ENCODE data around the gene AHCTF1.
"Not testable (repeated sequence)": the region's sequence is repeated elsewhere in the genome, so short reads cannot be mapped to it uniquely, and the experiment has no call there.

The AHCTF1 gene

DNA sequence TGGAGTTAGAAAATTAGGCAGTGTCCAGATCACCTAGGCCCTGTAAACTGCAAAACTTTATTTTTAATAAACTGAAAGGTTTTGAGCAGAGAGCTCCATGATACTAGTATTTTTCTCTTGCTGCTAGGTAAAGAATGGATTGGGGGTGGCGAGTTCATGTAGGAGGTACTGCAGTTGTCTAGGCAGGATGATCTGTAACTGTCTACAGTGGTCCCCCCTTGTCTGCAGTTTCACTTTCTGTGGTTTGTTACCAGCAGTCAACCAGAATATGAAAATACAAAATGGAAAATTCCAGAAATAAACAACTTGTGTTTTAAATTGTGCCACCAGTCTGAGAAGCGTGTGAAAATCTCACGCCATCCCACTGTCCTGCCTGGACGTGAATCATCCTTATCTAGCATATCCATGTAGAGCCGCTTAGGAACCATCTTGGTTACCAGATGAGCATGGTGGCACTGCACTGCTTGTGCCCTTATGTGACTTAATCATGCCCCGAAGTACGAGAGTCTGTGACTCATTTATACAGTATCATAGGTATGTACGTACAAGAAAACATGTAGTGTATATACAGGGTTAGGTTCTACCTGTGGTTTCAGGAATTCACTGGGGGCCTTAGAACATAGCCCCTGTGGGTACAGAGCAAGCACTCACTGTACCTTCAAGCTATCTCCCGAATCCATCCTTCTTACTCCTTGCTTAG lies 94.2 kb downstream of the AHCTF1 start:
- no peak for FAIRE-seq

DNA sequence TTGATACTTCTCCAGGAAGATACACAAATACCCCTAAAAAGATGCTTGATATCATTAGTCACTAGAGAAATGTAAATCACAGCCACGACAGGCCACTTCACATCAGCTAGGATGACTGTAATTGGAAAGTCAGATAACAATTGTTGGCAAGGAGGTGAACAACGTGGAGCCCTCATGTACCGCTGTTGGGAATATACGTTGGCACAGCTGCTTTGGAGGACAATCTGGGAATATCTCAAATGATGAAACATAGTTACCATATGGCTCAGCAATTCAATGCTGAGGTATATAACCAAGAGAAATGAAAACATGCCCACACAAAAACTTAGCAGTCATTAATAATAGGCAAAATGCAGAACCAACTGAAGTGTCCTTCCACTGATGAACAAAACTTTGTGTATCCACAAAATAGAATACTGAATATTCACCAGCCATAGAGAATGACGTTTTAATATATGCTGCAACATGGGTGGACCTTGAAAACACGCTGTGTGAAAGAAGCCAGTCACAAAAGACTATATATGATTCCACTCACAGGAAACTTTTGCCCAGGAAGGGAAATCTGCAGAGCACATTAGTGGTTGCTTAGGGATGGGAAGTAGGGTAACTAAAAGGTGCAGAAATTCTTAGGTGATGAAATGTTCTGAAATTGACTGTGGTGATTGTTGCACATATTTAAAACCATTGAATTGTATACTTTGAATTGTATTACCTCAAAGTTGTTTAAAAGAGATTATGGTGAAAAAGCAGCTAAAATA lies 95.4 kb downstream of the AHCTF1 start:
- FAIRE-seq, result no peak

DNA sequence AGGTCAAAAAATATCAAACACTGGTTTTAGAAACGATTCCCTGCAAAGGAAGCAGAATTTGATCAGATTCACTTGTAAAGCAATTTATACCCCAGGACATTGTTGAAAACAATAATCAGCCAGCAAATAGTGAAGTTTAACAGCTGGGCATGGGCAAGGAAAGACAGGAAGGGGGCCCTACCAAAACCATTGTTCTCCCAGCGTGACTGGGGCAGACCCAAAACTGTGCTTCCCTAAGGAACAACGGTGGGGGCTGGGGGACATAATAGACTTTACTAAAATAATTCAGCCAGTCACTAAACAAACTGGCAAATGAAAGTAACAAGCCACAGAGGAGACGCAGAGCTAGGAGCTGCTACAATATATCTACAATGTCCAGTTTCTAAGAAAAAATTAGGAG lies 100.2 kb downstream of the AHCTF1 start:
- FAIRE-seq, result no peak

DNA sequence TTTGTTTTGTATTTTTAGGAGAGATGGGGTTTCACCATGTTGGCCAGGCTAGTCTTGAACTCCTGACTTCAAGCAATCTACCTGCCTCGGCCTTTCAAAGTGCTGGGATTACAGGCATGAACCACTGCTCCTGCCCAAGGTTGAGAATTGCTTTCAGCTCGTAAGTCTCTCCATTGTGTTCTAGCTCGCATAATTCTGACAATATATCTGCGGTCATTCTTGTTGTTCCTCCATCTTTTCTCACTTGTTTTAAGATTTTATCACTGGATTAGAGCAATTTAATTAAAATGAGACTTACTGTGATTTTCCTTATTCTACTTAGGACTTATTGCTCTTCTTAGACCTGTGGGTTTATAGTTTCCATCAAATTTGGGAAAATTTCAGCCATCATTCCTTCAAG lies 102.9 kb downstream of the AHCTF1 start:
- no peak for FAIRE-seq

DNA sequence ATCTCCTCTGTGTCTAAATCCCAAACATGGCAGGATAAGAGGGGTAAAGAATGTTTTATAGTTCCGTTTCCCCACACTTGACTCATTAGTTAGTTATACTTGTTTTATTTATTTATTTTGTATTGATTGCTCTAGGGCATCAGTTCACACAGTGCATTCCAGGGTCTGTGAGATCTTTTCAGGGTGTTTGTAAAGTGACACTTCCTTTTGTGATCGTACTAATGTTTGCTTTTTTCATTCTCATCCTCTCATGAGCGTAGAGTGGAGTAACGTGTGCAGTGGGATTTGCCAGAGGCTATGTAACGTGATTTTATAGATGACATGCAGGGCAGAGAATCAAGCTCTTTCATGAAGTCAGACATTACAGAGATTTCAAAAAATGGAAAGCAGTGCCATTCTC lies 104.4 kb downstream of the AHCTF1 start:
- no peak for FAIRE-seq

DNA sequence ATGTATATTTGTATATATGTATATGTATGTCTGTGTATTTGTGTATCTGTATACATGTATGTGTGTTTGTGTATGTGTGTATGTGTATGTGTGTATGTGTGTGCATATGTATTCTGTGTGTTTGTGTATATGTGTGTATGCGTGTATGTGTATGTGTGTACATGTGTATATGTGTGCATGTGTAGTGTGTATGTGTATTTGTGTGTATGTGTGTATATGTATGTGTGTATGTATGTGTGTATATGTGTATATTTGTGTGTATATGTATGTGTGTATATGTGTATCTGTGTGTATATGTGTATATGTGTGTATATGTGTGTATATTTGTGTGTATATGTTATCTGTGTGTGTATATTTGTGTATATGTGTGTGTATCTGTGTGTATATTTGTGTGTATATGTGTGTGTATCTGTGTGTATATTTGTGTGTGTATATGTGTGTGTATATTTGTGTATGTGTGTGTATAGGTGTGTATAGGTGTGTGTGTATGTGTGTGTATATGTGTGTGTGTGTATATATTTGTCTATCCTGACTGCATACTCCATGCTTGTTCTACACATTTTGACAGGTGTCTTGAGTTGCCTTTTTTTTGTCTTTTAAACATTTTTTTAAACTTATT lies 106.1 kb downstream of the AHCTF1 start:
- FAIRE-seq, result no peak

DNA sequence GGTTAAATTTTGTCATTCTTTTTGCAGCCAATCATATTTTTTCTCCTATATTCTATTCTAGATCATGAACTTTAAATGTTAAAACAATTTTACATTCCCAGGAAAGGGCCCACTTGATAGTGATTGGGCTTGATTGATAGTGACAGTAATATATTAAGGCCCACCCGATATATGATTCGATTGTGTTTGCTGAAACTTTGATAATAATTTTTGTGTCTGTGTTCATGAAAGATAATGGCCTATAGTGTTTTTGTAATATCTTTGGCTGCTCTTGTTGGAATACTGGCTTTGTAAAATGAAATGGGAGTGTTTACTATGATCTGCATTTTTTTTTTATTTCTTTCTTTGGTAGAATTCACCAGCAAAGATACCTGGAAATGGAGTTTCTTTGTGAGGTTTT lies 107.2 kb downstream of the AHCTF1 start:
- FAIRE-seq, result no peak

DNA sequence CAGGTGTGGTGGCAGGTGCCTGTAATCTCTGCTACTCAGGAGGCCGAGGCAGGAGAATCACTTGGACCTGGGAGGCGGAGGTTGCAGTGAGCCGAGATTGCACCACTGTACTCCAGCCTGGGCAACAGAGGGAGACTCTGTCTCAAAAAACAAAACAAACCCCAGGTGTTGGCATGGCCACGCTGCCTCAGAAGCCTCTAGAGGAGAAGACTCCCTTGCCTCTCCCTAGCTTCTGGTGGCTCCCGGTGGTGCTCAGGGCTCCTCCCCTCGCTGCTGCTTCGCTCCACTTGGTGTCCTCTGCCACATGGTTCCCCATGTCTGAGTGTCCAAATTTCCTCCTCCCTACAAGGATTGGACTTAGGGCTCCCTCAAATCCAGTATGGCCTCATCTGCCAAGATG lies 109.6 kb downstream of the AHCTF1 start:
- not testable (repeated sequence) for FAIRE-seq

DNA sequence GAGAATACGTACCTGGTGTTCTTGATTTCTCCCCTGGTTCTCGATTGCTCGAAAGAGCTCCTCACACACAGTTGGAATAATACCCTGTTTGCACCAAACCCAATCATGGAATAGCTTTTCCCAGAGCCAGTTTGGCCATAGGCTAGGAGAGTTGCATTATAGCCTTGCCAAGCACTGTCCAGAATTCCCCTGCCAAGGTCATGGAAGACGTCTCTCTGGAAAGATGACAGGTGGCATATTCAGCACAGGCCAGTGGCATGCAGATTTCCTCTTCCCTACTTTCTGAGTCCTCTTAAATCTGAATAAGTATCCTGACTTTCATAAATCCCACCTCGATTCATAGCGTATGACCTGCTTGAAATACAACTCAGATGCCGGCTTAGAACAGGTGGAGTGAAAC lies 111.1 kb downstream of the AHCTF1 start:
- no peak for FAIRE-seq

DNA sequence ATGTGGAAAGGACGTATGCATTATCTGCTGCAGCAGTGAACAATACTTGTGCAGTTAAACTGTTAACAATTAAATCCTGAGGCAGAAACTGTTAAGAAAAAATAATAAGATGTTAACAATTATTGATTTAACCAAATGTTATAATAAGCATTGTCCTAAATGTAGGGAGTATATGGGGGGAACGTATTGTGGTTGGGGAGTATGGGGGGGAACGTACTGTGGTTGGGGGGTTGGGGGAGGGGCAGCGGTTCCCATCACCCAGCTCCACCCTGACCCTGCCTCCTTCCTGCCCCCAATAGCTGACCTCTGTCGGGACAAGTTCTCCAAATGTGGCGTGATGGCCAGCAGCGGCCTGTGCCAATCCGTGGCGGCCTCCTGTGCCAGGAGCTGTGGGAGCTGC lies 114.0 kb downstream of the AHCTF1 start:
- FAIRE-seq, result not testable (repeated sequence)

DNA sequence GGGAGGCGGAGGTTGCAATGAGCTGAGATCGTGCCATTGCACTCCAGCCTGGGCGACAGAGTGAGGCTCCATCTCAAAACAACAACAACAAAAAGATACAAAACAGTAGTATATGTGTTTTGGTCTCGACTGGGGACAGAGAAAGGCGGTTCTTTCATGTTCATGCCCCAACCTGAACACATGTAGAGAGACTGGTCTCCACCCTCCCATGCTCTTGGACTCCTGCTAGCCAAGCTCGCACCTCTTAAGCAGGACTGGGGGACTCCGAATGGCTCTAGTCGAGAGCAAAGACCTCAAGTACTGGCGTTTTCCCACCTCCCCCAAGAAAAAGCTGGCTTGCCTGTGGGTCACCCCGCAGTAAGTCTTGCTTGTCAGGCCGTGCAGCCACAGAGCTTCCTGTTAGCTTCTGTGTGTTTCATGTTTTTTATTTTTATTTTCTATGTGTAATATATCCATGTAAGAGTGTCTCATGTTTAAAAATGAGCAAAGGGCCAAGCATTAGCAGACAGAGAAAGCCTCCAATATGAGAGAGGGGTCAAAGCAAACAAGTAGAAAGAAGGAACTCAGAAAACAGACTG lies 116.0 kb downstream of the AHCTF1 start:
- no peak for FAIRE-seq

DNA sequence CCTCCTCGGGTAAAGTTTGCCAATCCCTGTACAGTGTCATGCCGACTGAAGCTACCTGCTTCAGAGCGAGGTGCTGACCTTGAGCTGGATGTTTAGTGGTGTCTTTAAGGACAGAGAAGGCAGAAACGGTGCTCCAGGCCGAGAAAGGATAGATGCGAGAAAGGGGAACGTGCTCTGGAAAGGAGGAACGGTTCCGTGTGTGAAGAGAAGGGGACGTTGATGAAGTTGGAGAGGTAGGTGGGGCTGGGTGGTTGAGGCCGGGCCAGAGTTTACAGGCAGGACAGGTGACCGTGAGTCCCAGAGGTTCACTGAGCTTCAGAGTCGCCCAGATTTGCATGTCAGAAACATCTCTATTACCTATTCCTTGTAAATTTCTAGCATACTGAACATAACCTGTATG lies 116.9 kb downstream of the AHCTF1 start:
- FAIRE-seq, result no peak

DNA sequence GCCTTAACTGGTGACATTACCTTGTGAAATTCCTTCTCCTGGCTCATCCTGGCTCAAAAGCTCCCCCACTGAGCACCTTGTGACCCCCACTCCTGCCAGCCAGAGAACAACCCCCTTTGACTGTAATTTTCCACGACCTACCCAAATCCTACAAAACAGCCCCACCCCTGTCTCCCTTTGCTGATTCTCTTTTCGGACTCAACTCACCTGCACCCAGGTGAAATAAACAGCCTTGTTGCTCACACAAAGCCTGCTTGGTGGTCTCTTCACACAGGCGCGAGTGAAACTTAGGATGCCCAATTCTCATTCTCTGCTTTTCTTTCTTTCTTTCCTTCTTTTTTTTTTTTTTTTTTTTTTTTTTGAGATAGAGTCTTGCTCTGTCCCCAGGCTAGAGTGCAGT lies 118.4 kb downstream of the AHCTF1 start:
- not testable (repeated sequence) for FAIRE-seq

DNA sequence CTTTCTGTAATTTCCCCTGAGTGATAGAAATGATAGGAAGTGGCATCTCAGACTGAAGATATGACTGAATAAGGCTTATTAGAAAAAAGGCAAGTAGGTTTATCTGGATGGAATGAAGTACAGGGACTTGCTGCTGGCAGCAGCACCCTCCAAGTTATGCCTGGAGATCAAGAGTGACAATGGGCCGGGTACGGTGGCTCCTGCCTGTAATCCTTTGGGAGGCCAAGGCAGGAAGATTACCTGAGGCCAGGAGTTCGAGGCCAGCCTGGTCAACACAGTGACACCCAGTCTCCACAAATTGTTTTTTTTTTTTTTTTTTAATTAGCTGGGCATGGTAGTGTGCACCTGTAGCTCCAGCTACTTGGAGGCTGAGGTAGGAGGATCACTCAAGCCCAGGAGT lies 119.8 kb downstream of the AHCTF1 start:
- FAIRE-seq, result no peak

DNA sequence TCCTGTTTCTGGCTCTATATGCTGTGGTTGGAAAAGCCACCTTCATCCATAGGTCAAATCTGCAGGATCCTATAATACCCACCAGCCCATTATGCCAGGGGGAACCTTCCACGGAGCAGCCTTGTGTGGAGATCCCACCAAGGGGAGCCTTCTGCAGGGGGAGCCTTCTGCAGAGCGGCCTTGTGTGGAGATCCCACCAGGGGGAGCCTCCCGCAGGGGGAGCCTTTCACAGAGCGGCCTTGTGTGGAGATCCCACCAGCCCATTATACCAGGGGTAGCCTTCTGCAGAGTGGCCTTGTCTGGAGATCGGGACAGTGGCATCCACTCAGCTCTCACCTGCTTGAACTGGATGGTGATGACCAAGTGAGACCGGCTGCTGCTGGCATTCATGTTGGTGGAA lies 122.3 kb downstream of the AHCTF1 start:
- FAIRE-seq, result no peak

DNA sequence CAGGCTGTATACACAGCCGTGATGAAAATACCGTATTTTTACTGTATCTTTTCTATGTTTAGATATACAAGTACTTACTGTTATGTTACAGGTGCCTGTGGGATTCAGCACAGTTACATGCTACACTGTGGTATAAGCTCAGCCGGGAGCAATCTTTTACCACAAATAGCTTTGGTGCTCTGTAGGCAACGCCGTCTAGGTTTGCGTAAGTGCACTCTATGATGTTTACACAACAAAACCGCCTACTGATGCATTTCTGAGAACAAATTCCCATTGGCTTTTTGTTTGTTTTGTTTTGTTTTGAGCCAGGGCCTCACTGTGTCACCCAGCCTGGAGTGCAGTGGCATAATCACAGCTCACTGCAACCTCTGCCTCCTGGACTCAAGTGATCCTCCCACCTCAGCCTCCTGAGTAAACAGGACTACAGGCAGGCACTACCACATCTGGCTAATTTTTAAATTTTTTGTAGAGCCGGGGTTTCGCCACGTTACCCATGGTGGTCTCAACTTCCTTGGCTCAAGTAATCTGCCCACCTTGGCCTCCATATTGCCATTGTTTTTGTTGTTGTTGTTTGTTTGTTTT lies 126.5 kb downstream of the AHCTF1 start:
- no peak for FAIRE-seq

DNA sequence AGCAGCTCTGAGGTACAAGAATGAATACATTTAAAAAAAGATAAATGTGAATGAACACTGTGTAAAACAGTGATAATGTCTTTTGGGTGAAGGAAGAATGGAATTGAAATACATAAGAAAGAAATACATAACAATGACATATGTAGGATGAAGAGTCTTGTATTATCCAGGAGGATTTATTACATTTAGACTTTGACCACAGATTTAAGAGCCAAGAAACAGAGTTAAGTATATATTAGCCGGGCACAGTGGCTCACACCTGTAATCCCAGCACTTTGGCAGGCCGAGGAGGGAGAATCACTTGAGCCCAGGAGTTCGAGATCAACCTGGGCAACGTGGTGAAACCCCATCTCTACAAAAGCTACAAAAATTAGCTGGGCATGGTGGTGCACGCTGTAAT lies 127.9 kb downstream of the AHCTF1 start:
- FAIRE-seq, result no peak

DNA sequence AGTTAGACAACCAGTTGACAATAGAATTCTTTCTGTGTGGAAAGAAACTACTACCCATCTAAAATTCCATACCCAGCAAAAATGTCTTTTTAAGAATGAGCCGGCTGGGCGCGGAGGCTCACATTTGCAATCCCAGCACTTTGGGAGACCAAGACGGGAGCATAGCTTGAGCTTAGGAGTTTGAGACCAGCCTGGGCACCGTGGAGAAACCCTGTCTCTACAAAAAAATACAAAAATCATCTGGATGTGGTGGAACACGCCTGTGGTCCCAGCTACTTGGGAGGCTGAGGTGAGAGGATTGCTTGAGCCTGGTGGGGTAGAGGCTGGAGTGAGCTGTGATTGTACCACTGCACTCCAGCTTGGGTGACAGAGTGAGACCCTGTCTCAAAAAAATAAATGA lies 128.4 kb downstream of the AHCTF1 start:
- FAIRE-seq, result no peak

DNA sequence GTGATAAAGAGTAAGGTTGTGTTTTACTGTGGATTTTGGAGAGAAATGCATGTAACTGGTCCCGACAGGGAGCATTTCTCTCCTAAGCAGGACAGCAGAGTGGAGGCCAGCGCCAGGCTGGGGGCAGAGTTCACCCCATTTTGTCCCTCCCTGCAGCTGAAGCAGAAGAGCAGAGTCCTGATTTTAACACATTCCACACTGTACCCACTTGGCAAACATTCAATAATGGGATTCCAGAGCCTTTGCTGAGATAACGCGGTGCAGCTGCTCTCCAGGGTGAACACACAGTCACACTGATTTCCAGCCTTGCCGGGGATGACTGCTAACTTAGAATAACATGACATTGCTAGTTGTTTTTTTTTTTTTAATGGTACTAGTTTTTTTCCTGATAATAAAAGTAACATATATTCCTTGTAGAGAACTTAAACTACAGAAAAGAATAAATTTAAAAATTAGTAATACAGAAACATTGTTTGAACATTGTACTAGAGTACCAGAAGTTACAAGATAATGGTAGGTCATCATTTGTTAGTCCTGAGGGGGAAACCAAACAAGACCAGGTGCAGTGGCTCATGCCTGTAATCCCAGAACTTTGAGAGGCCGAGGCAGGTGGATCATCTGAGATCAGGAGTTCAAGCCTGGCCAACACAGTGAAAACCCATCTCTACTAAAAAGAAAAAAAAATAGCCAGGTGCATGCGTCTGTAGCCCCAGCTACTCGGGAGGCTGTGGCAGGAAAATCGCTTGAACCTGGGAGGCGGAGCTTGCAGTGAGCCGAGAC lies 130.3 kb downstream of the AHCTF1 start:
- FAIRE-seq, result no peak

DNA sequence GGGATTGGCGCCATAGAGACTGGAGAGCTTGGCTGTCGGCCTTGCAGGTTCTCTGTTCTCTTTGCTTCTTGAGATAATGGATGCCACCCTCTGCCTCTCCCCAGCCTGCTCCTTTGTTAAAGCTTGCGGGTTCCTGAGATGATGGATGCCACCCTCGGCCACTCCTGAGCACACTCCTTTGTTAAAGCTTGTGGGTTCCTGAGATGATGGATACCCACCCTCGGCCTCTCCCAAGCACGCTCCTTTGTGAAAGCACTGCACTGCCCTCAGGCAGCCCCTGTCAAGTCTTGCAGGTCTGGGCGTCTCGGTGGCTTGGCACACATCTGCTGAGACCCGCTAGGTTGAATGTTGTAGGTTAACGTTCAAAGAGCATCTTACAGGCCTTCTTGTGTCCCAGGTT lies 131.0 kb downstream of the AHCTF1 start:
- no peak for FAIRE-seq

DNA sequence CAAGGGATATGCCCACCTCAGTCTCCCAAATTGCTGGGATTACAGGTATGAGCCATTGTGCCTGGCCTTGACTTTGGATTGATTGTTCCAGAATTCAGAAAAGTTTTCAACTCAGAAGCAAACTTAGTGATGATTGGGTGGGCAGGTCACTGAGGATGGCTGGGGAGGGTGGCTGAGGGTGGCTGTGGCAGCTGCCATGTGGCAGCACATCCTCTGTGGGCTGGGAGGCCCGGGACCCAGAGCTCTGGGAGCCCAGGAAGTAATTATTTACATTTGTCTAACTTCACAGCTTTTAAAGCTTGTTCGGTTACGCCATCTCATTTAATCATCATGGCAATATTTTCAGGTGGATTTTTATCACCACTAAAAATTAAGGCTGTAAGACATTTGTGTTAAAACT lies 131.4 kb downstream of the AHCTF1 start:
- FAIRE-seq, result no peak

DNA sequence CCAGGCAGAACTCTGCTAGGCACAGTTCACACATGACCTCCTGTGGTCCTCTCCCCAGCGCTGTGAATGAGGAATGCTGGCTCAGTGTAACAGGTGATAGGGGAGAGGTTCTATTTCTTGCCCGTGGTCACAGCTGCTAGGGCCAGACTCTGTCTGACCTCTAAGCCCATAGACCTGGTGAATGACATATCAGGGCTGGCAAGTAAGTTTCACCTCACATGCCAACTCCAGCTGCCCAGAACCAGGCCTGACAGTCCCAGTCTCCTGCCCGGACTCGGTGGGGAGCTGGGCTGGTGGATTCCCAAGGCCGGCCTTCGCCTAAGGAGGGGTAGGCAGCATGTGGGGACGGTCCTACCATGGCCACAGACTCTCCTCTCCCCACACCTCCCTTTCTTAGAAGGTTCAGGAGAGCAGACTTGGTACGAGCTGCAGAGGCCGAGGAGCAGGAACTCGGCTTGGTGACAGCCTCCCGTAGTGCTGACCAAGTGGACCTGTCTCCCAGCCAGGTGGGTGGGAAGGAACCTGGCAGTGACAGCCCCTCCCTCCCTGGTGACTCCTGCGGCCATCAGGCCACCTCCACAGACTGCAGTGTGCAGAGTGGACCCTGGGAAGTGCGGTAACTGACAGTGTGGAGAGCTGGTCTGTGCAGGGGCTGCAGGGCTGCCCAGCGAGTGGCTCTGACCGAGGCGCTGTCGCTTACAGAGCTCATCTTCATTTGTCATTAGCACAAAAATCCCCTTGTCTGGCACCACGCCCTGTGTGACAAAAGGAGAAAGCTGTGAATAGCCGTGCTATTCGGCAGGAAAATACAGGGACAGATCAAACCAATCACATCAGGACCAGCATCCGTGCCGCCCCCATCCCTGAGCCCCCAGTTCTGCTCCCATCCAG lies 132.9 kb downstream of the AHCTF1 start:
- FAIRE-seq, result no peak
